ENCODE results near the gene ROR1.

- no peak for TF ChIP-seq CTCF (conservative IDR thresholded peaks at IDR 0.05)
- no peak for TF ChIP-seq EZH2 (IDR thresholded peaks at IDR 0.05; ENCODE audit: low read depth)
These were observed 232.0 kb downstream of the ROR1 start for GRCh38 chr1:64005801-64006200.
